ENCODE results near the gene BEX1.

The BEX1 gene

DNA sequence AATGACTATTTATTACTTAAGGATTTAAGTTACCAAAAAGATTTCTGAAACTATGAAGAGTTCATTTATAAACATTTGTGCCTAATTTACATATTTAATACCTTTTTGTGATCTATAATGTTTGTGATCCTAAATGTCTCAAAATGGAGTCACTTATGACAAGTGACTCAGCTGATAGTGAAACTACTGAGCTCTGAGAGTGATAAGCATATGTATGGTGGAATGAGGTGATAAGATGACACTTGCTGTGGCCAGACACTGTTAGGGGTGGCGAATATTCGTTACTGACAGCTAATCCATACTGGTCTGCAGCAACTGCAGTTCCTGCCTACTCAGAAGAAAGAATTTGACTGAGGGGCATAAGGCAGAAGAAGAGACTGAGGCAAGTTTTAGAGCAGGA is 34.5 kb upstream of the BEX1 start:
- no peak overlapping the region for H3K4me3 ChIP-seq (ENCODE audit: low read depth, low read length)
- no peak for DNase-seq (ENCODE audit: low read depth)
- TF ChIP-seq, protein P1, sequence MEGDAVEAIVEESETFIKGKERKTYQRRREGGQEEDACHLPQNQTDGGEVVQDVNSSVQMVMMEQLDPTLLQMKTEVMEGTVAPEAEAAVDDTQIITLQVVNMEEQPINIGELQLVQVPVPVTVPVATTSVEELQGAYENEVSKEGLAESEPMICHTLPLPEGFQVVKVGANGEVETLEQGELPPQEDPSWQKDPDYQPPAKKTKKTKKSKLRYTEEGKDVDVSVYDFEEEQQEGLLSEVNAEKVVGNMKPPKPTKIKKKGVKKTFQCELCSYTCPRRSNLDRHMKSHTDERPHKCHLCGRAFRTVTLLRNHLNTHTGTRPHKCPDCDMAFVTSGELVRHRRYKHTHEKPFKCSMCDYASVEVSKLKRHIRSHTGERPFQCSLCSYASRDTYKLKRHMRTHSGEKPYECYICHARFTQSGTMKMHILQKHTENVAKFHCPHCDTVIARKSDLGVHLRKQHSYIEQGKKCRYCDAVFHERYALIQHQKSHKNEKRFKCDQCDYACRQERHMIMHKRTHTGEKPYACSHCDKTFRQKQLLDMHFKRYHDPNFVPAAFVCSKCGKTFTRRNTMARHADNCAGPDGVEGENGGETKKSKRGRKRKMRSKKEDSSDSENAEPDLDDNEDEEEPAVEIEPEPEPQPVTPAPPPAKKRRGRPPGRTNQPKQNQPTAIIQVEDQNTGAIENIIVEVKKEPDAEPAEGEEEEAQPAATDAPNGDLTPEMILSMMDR (conservative IDR thresholded peaks at IDR 0.05; ENCODE audit: low read depth, low read length): no peak

DNA sequence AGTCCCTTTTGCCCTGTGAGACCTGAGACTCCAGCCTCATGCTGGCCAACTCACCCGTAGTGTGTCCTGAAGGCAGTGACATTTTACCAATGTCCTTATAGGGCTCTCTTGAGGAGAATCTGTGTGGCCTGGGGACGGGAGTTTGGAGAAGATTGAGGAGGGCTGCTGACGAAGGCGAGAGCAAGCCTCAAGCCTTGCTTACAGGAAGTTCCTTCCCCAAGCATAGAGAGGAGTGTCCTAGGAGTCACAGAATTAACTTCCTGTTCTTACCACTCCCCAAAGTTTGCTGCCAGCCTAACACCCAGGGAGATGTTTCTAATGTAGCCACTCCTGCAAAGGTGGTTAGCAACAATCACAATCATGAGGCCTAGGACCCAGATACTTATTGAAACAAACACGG is 29.0 kb upstream of the BEX1 start, which contains the start of gene NXF3:
NXF3 (minus strand) TSS at position 202 of the 400 bp plus-strand sequence; CDS start at position 82, 120 bp downstream.
- H3K4me3 ChIP-seq (ENCODE audit: low read depth, low read length): no peak within 1 kb of the TSS
- TF ChIP-seq, protein P1 (conservative IDR thresholded peaks at IDR 0.05; ENCODE audit: low read depth, low read length): no peak
- DNase-seq (ENCODE audit: low read depth): no peak

DNA sequence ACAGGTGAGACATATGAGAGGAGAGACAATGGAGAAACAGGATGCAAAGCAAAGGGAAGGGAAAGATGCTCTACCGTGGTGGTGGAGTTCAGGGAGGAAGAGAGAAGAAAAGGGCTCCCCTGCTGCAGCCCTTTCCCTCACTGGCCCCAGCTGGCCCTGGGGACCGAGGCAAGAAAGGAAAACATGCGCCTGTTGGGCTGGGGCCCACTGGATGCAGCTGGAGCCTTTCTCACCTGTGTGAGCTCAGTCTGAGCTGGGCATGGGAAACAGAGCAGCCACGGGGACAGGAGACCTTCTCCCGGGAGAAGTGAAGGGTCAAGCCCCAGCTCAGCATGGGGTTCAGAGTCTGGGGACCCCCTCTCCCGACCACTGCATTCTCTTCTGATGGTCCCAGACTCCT is 17.1 kb upstream of the BEX1 start:
- TF ChIP-seq, protein P1 (conservative IDR thresholded peaks at IDR 0.05; ENCODE audit: low read depth, low read length): no peak
- H3K4me3 ChIP-seq (ENCODE audit: low read depth, low read length): no peak overlapping the region
- no peak for DNase-seq (ENCODE audit: low read depth)

DNA sequence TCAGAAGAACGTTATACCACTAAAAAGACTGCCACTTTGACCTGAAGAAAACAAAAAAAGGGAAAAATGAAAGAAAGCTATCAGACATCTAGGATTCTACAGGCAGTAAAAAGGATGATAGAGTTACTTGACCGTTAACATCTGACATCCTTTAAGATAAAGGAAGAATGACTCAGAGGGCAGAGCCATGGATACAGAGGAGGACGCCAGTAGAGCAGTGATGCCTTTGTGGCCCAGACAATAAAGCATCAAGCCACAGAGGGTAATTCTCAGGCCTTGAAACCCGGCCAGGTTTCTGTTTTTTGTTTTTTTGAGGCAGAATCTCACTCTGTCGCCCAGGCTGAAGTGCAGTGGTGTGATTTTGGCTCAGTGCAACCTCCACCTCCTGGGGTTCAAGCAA is 9.5 kb upstream of the BEX1 start:
- TF ChIP-seq, protein P1 (conservative IDR thresholded peaks at IDR 0.05; ENCODE audit: low read depth, low read length): no peak
- peak; percentile 17 for DNase-seq (ENCODE audit: low read depth)
- H3K4me3 ChIP-seq (ENCODE audit: low read depth, low read length): no peak overlapping the region

DNA sequence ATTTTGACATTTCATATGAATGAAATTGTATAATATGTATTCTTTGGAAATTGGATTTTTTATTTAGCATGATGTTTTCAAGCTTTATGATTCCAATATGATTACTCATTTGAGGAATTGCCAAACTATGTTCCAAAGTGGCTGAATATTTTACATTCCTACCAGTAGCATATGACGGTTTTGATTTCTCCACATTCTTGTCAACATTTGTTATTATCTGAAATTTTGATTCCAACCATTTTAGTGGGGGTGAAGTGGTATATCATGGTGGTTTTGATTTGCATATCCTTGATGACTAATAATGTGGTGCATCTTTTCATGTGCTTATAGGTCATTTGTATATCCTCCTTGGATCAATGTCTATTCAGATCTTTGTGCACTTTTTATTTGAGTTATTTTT is 2.6 kb upstream of the BEX1 start:
- no peak overlapping the region for H3K4me3 ChIP-seq (ENCODE audit: low read depth, low read length)
- peak; percentile 62 for DNase-seq (ENCODE audit: low read depth)
- TF ChIP-seq, protein P1 (conservative IDR thresholded peaks at IDR 0.05; ENCODE audit: low read depth, low read length): no peak

DNA sequence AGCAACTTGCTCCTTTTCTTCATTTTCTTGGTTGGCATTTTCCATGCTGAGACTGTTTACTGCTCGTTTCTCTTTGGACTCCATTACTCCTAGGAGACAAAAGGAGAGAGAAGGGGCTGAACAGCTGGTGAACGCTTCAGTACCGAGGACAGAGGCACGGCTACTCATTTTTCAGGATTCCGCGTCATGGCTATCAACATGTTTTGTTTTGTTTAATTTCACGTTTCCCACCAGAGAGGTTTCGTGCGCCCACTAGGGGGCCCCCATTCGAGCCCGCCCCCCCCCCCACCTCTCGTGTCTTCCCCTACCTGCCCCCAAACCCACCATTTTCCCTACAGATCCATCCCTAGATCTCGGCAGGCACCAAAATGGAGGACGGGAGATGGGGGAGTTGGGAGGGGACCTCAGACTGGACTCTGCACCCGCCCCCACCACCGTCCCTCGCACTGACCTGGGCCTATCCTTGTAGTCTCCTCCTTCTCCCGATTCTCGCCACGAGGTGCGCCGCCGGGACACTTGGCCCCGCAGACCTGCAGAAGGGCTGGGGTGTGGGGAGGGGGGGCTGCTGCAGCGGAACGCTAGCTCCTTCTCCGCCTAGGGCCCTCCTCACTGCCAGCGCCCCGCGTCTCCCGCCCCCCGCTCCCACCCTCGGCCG is 653 bp downstream of the BEX1 start:
- H3K4me3 ChIP-seq (ENCODE audit: low read depth, low read length): peak overlapping the region; percentile 54
- DNase-seq (ENCODE audit: low read depth): peak; percentile 54
- TF ChIP-seq, protein P1 (conservative IDR thresholded peaks at IDR 0.05; ENCODE audit: low read depth, low read length): peak; percentile 3

DNA sequence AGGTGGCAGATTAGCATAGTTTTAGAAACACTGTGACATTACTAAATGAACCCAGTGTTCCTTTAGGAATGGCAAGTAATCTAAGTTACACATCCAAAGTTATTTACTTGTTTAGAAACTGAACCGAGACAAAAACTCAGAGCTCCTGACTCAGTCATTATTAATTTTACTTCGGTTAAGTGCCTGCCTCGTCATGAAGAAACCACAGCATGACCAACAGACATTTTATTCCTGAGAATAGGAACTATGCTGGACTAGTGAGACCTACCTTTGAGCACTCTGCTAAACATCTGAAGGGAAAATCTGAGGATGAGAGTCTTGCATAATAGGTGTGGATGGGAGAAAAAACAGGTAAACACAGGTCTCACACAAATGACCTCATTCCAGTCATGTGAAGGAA is 2.5 kb downstream of the BEX1 start:
- DNase-seq (ENCODE audit: low read depth): no peak

More for the DNA sequence above, 2.5 kb downstream of the BEX1 start:
- no peak overlapping the region for H3K4me3 ChIP-seq (ENCODE audit: low read depth, low read length)
- TF ChIP-seq, protein P1 (conservative IDR thresholded peaks at IDR 0.05; ENCODE audit: low read depth, low read length): no peak
